ENCODE results near the gene PIP5KL1.

The PIP5KL1 gene

GRCh38 chr9:127887792-127888191 lies 42.8 kb downstream of the PIP5KL1 start:
- peaks cover 14% of the 10 kb centered on the region for H3K36me3 ChIP-seq (ENCODE audit: control insufficient read depth, insufficient read depth, low read length)
- H3K27me3 ChIP-seq (replicated peaks; ENCODE audit: control insufficient read depth, insufficient read depth, low read length), result no peaks in the 10 kb centered on the region
- H3K4me3 ChIP-seq (replicated peaks; ENCODE audit: low read depth, low read length), result no peak overlapping the region
- TF ChIP-seq CTCF (IDR thresholded peaks at IDR 0.05; ENCODE audit: insufficient read depth, low read length, poor library complexity, severe bottlenecking), result no peak
- no peak for DNase-seq (ENCODE audit: extremely low read depth, insufficient read length)

DNA sequence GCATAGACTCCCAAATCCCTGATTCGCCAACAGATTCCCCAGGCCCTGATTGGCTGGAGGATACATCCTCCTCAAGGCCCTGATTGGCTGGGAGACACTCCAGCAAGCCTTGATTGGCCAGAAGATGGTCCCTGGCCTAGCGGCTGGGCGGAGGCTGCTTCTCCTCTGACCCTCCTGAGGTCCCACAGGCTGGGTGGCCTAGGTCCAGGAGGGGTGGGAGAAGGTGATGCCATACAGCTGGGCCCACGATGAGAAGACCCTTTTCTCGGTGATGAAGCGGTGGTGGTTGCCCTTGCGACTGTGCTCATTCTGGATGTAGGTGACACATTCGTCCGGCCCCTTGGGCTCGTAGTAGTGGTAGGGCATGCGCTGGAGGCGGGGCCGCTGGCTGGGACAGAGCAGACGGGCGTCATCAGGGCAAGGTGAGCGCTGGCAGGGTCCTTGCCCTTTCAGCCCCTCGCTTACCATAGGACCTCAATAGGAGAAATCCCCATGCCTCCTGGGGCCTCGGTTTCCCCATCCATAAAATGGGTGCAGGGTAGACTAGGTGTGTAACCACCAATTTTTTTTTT lies 44.1 kb downstream of the PIP5KL1 start:
- H3K36me3 ChIP-seq (ENCODE audit: control insufficient read depth, insufficient read depth, low read length), result peaks cover 12% of the 10 kb centered on the region
- TF ChIP-seq CTCF (IDR thresholded peaks at IDR 0.05; ENCODE audit: insufficient read depth, low read length, poor library complexity, severe bottlenecking), result no peak
- peak; percentile 8 for DNase-seq (ENCODE audit: extremely low read depth, insufficient read length)
- no peak overlapping the region for H3K4me3 ChIP-seq (replicated peaks; ENCODE audit: low read depth, low read length)
- H3K27me3 ChIP-seq (replicated peaks; ENCODE audit: control insufficient read depth, insufficient read depth, low read length), result no peaks in the 10 kb centered on the region

DNA sequence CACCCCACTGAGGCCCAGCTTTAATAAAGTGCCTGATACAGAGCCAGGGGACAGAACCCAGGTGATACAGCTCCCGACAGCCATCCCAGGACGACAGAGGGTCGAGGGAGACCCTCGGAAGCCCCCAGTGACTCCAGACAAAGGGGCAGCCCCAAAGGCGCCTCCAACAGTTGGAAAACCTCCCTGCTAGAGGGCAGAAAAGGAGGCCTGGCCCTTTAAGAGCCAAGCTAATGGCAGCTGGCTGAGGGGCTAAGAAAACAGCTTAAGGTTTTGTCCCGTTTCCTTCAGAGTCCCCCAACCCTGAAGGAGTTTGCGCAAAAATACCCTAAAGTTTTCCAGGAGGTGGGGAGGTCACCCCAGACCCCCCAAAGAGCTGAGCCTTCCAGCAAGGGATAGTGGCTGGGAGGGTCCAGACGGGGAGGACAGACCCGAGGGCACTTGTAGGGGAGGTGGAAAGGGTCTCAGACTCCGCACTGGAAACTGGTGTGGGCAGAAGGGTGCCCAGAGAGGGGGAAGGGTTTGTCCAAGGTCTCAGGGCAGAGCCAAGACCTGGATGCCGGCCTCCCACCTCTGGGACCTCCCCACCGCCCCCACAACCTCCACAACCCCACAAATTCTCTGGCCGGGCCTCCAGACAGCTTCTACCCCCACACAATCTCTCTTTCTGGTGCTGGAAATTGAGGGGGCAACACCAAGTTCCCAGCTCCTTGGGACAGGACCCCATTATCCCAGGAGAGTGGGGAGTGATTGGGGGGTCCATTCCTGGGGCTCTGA lies 44.9 kb downstream of the PIP5KL1 start:
- DNase-seq (ENCODE audit: extremely low read depth, insufficient read length), result no peak
- peaks cover 12% of the 10 kb centered on the region for H3K36me3 ChIP-seq (ENCODE audit: control insufficient read depth, insufficient read depth, low read length)
- TF ChIP-seq CTCF (IDR thresholded peaks at IDR 0.05; ENCODE audit: insufficient read depth, low read length, poor library complexity, severe bottlenecking), result no peak
- no peaks in the 10 kb centered on the region for H3K27me3 ChIP-seq (replicated peaks; ENCODE audit: control insufficient read depth, insufficient read depth, low read length)
- H3K4me3 ChIP-seq (replicated peaks; ENCODE audit: low read depth, low read length), result no peak overlapping the region

- Histone ChIP-seq H3K36me3 (ENCODE audit: control insufficient read depth, insufficient read depth, low read length) (peaks cover 8% of the 10 kb centered on the region), H3K4me3 (replicated peaks; ENCODE audit: low read depth, low read length) (no peak overlapping the region), H3K27me3 (replicated peaks; ENCODE audit: control insufficient read depth, insufficient read depth, low read length) (no peaks in the 10 kb centered on the region)
- no peak for TF ChIP-seq CTCF (IDR thresholded peaks at IDR 0.05; ENCODE audit: insufficient read depth, low read length, poor library complexity, severe bottlenecking)
- no peak for DNase-seq (ENCODE audit: extremely low read depth, insufficient read length)
Measured at GRCh38 chr9:127884976-127885490, 45.5 kb downstream of the PIP5KL1 start.

GRCh38 chr9:127884427-127884911 lies 46.1 kb downstream of the PIP5KL1 start:
- Histone ChIP-seq H3K36me3 (ENCODE audit: control insufficient read depth, insufficient read depth, low read length) (peaks cover 6% of the 10 kb centered on the region), H3K27me3 (replicated peaks; ENCODE audit: control insufficient read depth, insufficient read depth, low read length) (no peaks in the 10 kb centered on the region), H3K4me3 (replicated peaks; ENCODE audit: low read depth, low read length) (no peak overlapping the region)
- no peak for DNase-seq (ENCODE audit: extremely low read depth, insufficient read length)
- no peak for TF ChIP-seq CTCF (IDR thresholded peaks at IDR 0.05; ENCODE audit: insufficient read depth, low read length, poor library complexity, severe bottlenecking)

Measured in GM06990 (cell line).